ENCODE measurements around the gene CPN1. TPM values are rescaled to one million over a fixed set of nuclear protein-coding genes. Genes with fewer than 3 reads are reported as not detected.
"Not testable (repeated sequence)": the region's sequence is repeated elsewhere in the genome, so short reads cannot be mapped to it uniquely, and the experiment has no call there.

CPN1 gene
- total RNA-seq, 1 experiment from 2014 or later: not detected

GRCh38 chr10:100082276-100082675, 607 bp upstream of the CPN1 start:
- not testable (repeated sequence) for DNase-seq (ENCODE audit: low read depth)

DNA sequence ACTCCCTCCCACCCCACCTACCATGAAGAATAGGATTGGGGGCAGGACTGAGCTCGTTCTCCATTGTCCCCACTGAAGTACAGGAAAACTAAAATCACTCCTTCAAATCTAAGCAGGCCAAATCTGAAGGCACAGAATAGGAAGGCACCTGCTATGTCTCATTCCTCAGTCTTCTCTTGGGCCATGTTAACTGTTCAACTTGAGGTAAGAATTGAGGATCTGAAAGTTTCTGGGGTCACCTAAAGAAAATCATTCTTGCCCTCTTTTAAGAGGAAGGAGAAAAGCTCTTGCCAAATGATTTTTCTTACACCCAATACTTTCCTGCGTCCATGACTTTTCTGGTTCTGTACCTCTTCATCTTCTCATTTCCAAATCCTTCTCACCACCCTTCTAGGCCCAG, 4.9 kb downstream of the CPN1 start:
- no peak for DNase-seq (ENCODE audit: low read depth)

DNA sequence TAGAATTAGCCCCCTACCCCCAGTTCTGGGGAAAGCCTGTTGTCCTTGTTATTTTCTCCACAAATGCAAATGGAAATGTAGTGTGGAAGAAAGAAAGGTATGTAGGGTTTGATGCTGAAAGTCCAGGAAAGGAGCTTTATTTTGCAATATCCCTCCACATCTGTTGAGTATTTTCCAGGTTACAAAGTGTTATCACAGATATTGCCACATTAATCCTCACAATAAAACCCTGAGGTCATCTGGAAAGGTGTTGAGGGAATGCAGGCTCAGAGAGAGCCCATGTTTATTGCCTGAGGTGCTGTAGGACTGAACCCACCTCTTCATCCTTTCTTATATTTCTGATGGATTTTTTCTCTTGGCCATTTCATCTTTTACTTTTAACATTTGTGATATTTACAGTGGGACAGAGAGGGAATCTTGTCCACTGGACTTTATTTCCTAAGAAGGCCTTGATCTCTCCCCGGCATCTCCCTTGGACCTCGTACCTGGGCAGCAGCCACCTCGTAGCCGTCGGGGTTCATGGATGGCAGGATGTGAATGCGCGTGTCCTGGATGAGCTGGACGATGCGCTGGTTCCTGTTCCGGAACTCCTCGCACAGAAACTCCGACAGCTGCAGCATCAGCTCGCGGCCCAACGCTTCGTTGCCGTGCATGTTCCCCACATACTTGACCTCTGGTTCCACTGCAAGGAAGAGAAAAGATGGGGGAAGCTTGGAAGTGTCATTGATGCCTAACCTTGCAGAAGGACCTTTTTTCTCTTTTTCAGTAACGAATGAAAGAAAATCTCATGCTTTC, 6.0 kb downstream of the CPN1 start:
- DNase-seq (ENCODE audit: low read depth): no peak

- DNase-seq (ENCODE audit: low read depth): no peak
Measured at GRCh38 chr10:100072514-100072913, 9.2 kb downstream of the CPN1 start.

DNA sequence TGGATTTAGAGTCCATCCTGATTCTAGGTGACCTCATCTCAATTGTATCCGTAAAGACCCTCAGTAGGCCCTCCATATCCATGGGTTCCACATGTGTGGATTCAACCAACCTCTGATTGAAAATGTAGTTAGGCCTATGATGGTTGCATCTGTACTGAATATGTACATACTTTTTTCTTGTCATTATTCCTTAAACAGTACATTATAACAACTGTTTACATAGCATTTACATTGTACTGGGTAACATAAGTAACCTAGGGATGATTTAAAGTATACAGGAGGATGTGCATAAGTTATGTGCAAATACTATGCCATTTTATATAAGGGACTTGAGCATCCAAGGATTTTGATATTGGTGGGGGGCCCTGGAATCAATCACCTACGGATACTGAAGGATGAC, 10.1 kb downstream of the CPN1 start:
- no peak for DNase-seq (ENCODE audit: low read depth)

GRCh38 chr10:100067466-100067865, 14.2 kb downstream of the CPN1 start:
- no peak for DNase-seq (ENCODE audit: low read depth)

- DNase-seq (ENCODE audit: low read depth): no peak
Measured at GRCh38 chr10:100065084-100065660, 16.5 kb downstream of the CPN1 start.

- no peak for DNase-seq (ENCODE audit: low read depth)
Measured at GRCh38 chr10:100061401-100061800, 20.3 kb downstream of the CPN1 start.

- DNase-seq (ENCODE audit: low read depth): no peak
Measured at GRCh38 chr10:100057948-100058347, 23.7 kb downstream of the CPN1 start.

GRCh38 chr10:100053686-100054460, 27.8 kb downstream of the CPN1 start:
- no peak for DNase-seq (ENCODE audit: low read depth)

GRCh38 chr10:100046021-100046486, 35.6 kb downstream of the CPN1 start:
- peak; percentile 84 for DNase-seq (ENCODE audit: low read depth)

- DNase-seq (ENCODE audit: low read depth): no peak
Measured at GRCh38 chr10:100045592-100045991, 36.1 kb downstream of the CPN1 start.

- peak; percentile 77 for DNase-seq (ENCODE audit: low read depth)
Measured at GRCh38 chr10:100043796-100044195, 37.9 kb downstream of the CPN1 start.

DNA sequence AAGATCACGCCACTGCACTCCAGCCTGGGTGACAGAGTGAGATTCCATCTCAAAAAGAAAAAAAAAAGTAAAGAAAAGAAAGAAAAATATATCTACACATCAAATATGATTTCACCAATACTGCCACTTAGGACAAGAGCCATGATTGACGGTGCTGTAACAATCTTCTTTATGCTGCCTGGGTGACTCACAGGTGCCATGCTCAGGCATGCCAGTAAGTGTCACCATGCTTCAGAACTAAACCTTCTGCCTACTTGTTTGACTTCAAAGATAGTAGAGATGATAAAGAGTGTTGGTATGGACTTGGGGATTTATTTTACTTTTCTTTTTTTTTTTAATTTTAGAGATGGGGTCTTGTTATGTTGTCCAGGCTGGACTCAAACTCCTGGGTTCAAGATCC, 38.3 kb downstream of the CPN1 start:
- DNase-seq (ENCODE audit: low read depth): peak; percentile 61

GRCh38 chr10:100041306-100042002, 40.2 kb downstream of the CPN1 start:
- no peak for DNase-seq (ENCODE audit: low read depth)

DNA sequence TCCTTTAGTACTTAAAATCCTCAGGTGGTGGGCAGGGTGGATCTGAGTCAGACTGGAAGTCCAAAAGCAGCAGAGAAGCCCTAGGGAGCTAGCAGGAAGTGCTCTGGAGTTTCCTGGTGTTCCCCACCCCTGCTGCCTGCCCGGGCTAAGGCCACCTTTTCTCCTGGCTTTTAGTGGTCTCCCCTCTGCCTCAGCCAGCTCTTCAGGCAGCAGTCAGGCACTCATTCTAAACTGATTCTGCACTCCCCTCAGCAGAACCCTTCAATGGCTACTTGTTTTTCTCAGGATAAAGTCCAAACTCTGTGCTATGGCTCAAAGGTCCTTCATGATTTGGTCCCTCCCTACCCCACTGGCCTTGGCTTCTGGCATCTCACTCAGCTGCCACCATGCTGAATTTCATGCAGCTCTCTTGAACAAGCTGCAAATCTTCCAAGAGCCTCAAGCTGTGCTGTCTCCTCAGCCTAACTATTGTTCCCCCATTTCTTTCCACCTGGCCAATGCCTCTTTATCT, 43.1 kb downstream of the CPN1 start:
- DNase-seq (ENCODE audit: low read depth): peak; percentile 44

DNA sequence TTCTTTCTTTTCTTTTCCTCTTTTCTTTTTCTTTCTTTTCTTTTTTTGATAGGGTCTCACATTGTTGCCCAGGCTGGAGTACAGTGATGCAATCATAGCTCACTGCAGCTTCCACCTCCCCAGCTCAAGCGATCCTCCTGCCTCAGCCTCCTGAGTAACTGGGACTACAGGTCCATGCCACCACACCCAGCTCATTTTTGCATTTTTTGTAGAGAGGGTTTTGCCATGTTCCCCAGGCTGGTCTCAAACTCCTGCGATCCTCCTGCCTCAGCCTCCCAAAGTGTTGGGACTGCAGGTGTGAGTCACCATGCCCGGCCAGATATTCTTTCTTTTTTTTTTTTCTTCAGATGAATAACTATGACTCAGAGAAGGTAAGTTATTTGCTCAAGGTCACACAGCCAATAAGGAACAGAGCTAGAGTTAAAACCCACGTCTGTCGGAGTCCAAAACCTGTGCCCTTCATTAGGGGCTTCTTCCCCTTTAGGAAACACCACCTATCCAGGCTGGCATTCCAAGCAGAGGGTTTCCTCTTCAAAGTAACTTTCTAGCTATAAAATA, 43.8 kb downstream of the CPN1 start:
- peak; percentile 65 for DNase-seq (ENCODE audit: low read depth)

DNA sequence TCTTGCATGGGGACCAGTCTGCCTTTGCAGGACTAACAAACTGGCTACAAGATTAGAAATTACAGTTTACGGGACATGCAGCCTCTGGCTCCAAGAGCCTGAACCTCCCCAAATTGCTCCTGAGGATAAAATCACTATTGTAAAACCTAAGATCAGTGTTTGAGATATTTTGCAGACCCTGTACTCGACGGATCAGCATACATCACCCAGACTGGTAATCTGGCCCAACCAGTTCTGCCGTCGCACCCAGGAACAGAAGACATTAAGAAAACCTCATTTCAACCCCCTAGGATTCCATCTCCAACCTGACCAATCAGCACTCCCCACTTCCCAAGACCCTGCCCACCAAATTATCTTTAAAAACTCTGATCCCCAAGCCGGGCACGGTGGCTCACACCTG, 44.8 kb downstream of the CPN1 start:
- DNase-seq (ENCODE audit: low read depth): no peak

DNA sequence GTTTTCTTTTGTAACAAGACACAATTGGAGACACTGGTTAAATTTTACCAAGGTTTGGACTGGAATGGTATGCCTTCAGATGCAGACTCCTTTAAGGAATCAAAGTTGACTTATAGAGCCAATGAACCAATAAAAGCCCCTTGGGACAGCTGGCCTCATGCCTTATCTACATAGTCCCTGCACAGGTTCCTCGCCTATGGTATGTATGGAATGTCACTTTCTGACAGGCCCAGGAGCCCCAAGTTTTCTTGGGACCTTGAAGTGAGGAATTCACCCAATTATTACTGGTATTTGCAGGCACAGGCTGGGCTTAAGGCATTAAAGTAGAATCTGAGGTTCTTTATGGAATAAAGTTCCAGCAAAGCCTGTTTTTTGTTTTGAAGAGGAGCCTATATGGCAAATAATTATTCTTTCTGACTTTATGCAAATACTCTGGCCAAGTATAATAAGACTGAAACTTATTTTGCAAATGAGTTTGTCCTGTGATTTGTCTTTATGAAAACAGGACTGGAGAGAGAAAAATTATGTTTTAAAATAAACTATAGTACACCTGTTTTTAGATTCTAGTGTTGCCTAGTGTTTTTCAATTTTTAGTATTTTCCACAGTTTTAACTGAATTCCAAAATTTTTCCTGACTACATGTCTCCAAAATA, 47.8 kb downstream of the CPN1 start:
- no peak for DNase-seq (ENCODE audit: low read depth)

- DNase-seq (ENCODE audit: low read depth): no peak
Measured at GRCh38 chr10:100027416-100027815, 54.3 kb downstream of the CPN1 start.

DNA sequence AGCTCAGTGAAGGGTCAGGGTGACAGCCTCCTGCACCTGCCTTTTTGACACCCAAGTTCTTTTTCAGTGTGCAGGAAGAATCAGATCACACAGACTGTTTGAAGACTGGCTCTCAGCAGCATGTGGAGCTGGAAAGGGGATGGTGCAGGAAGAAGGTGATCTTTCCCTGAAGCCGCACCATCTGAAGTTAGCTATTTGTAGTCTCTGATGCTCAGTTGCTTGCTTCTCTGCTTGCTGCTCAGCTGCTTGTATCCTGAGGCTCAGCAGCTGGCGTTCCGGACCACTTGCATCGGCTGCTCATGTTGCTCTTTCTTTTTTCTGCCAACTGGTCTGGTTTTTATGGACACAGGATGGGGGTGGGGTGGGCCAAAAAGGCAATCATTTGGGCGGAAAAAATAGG, 56.1 kb downstream of the CPN1 start:
- no peak for DNase-seq (ENCODE audit: low read depth)

All from HT1080 (cell line).